GM12878 (cell line): ENCODE results near the gene MRPL44. TPM values are rescaled to one million over a fixed set of nuclear protein-coding genes. Genes with fewer than 3 reads are reported as not detected.

Experiments
- ATAC-seq: fragments of 200-7000 bp; cut with Tn5 transposase; 3 replicates; pipeline ENCODE4 v1.9.1; 2020; ENCODE audit warnings: mild to moderate bottlenecking, moderate library complexity
- BruUV-seq: library from RNA; stranded (reverse); fragments of 400-500 nt; replicated peaks from 2 replicates; lab custom pipeline; 2021; lab: Mats Ljungman, UMichigan
- CTCF ChIA-PET: fragments of 300-600 bp; sonication (Branson Sonifier 250); formaldehyde crosslinking; extraction: SDS; loops from one replicate; lab custom pipeline; 2021; ENCODE audit warnings: inconsistent platforms; lab: Yijun Ruan, JAX
- POLR2A ChIA-PET: fragments of 350-600 bp; formaldehyde crosslinking; extraction: SDS; loops from one replicate; lab custom pipeline; 2021; ENCODE audit warnings: inconsistent platforms; lab: Charles Lee
- RAD21 ChIA-PET: fragments of 300-600 bp; sonication (Branson Sonifier 250); formaldehyde crosslinking; loops from one replicate; lab custom pipeline; 2023; ENCODE audit warnings: antibody characterized with exemption; ENCODE audit not compliant: unreplicated experiment; lab: Charles Lee
- SMC1A ChIA-PET: fragments of 300-600 bp; sonication (Branson Sonifier 250); formaldehyde crosslinking; loops from one replicate; lab custom pipeline; 2023; ENCODE audit not compliant: unreplicated experiment, uncharacterized antibody; lab: Charles Lee
- DNase-seq: peaks from one replicate; pipeline ENCODE4 v3.0.0-alpha.2; 2011; ENCODE audit warnings: low read depth, low spot score
- FAIRE-seq: peaks from 3 replicates; lab custom pipeline; 2011; peaks lifted over from hg19 to GRCh38; lab: Jason Lieb, UNC
- H2AFZ ChIP-seq: 2 replicates; pipeline ENCODE4 v1.6.0; 2011; ENCODE audit warnings: low read depth, low read length, control low read depth; ENCODE audit not compliant: control insufficient read depth
- H3K27ac ChIP-seq: 2 replicates; pipeline ENCODE4 v1.5.1; 2011; ENCODE audit warnings: control low read depth; ENCODE audit not compliant: control insufficient read depth, insufficient read depth
- H3K27me3 ChIP-seq, 2 experiments: replicated peaks in 1 of 2; 2 replicates each; pipeline versions ENCODE4 v1.6.0 to v1.6.1; 2011; ENCODE audit warnings: low read length in 1 of 2; ENCODE audit not compliant: control insufficient read depth in 2 of 2, insufficient read depth in 2 of 2
- H3K36me3 ChIP-seq, 2 experiments: 2 replicates each; pipeline ENCODE4 v1.5.1; 2011; ENCODE audit warnings: low read length in 1 of 2; ENCODE audit not compliant: control insufficient read depth in 2 of 2, insufficient read depth in 2 of 2
- H3K4me1 ChIP-seq: 2 replicates; pipeline ENCODE4 v1.6.1; 2011; ENCODE audit warnings: mild to moderate bottlenecking, low read length, moderate library complexity, mixed read lengths; ENCODE audit not compliant: control insufficient read depth, insufficient read depth
- H3K4me2 ChIP-seq: 2 replicates; pipeline ENCODE4 v1.6.0; 2011; ENCODE audit warnings: control low read depth; ENCODE audit not compliant: control insufficient read depth, insufficient read depth
- H3K4me3 ChIP-seq: fragments of 200-600 bp; sonication (generic); 2 replicates; pipeline ENCODE4 v1.5.1; 2016
- H3K79me2 ChIP-seq: 2 replicates; pipeline ENCODE4 v1.6.0; 2011; ENCODE audit warnings: low read length; ENCODE audit not compliant: control insufficient read depth, insufficient read depth
- H3K9ac ChIP-seq: 2 replicates; pipeline ENCODE4 v1.8.0; 2011; ENCODE audit warnings: low read length, control low read depth, mixed read lengths; ENCODE audit not compliant: control insufficient read depth, insufficient read depth
- H3K9me3 ChIP-seq: replicated peaks from 3 replicates; pipeline ENCODE4 v1.5.1; 2011; ENCODE audit warnings: mild to moderate bottlenecking, low read length; ENCODE audit not compliant: control insufficient read depth, insufficient read depth
- H4K20me1 ChIP-seq: 2 replicates; pipeline ENCODE4 v1.6.0; 2011; ENCODE audit not compliant: control insufficient read depth, insufficient read depth
- BACH1 ChIP-seq: fragments of 450-650 bp; IDR thresholded peaks from 2 replicates; pipeline ENCODE4 v1.6.1; 2017; ENCODE audit warnings: mild to moderate bottlenecking, borderline replicate concordance
- BCL3 ChIP-seq: IDR thresholded peaks from 2 replicates; pipeline ENCODE4 v1.6.1; 2011; ENCODE audit warnings: borderline replicate concordance, low read depth, mild to moderate bottlenecking, moderate library complexity, low read length; ENCODE audit not compliant: insufficient read depth, poor library complexity, severe bottlenecking
- BHLHE40 ChIP-seq, 2 experiments: fragments of 450-650 bp in 1 of 2; IDR thresholded peaks; 2 replicates each; pipeline ENCODE4 v1.6.1; 2011 to 2017; ENCODE audit warnings: low read depth in 2 of 2, borderline replicate concordance in 1 of 2, improper control_type of control experiment in 1 of 2, low read length in 1 of 2, mild to moderate bottlenecking in 1 of 2
- CREM ChIP-seq: IDR thresholded peaks from 2 replicates; pipeline ENCODE4 v1.6.1; 2014; ENCODE audit warnings: antibody characterized with exemption, low read depth
- E2F8 ChIP-seq: fragments of 450-650 bp; IDR thresholded peaks from 2 replicates; pipeline ENCODE4 v1.6.1; 2018; ENCODE audit warnings: mild to moderate bottlenecking, low read depth, moderate library complexity; ENCODE audit not compliant: partially characterized antibody
- EED ChIP-seq: sonication (generic); IDR thresholded peaks from 2 replicates; pipeline ENCODE4 v1.6.1; 2016; ENCODE audit warnings: antibody characterized with exemption, low read depth
- EGR1 ChIP-seq, 2 experiments: IDR thresholded peaks; 1 replicate in 1 of 2; 2 replicates in 1 of 2; pipeline ENCODE4 v1.6.1; 2011 to 2012; ENCODE audit warnings: low read depth in 2 of 2, low read length in 2 of 2, borderline replicate concordance in 1 of 2, mild to moderate bottlenecking in 1 of 2, moderate library complexity in 1 of 2
- HCFC1 ChIP-seq: fragments of 150-350 bp; IDR thresholded peaks from 2 replicates; pipeline ENCODE4 v1.6.1; 2014; ENCODE audit warnings: low read length
- JUNB ChIP-seq: IDR thresholded peaks from 2 replicates; pipeline ENCODE4 v1.6.1; 2016; ENCODE audit warnings: antibody characterized with exemption, mild to moderate bottlenecking
- MYB ChIP-seq: fragments of 150-350 bp; IDR thresholded peaks from 2 replicates; pipeline ENCODE4 v1.6.1; 2014; ENCODE audit warnings: mild to moderate bottlenecking, low read depth, low read length, borderline replicate concordance
- NRF1 ChIP-seq: conservative IDR thresholded peaks from 2 replicates; pipeline ENCODE4 v1.6.1; 2011; ENCODE audit warnings: mild to moderate bottlenecking, low read depth, low read length, improper control_type of control experiment
- SPI1 ChIP-seq: IDR thresholded peaks from 2 replicates; pipeline ENCODE4 v1.6.1; 2011; ENCODE audit warnings: low read depth, mild to moderate bottlenecking, low read length, moderate library complexity, borderline replicate concordance; ENCODE audit not compliant: insufficient read depth
- ZBED1 ChIP-seq: IDR thresholded peaks from 2 replicates; pipeline ENCODE4 v1.6.1; 2016; ENCODE audit warnings: borderline replicate concordance
- ZNF274 ChIP-seq: IDR thresholded peaks from one replicate; pipeline ENCODE4 v1.8.0; 2011; ENCODE audit not compliant: insufficient read length, insufficient read depth
- WGBS: methylation state at CpG from one replicate; pipeline ENCODE4 v1.1.6; 2016; ENCODE audit warnings: low lambda C conversion rate; ENCODE audit not compliant: insufficient replicate concordance, insufficient coverage; ENCODE audit errors: missing lambda C conversion rate; 5-methylcytosine and 5-hydroxymethylcytosine counted together
- in situ Hi-C: fragments of 300-500 bp; cut with MboI; formaldehyde crosslinking; loops from 9 replicates; pipeline ENCODE4 v1.14.3; 2018; ENCODE audit warnings: mixed read lengths
- intact Hi-C: fragments of 100-400 bp; cut with micrococcal nuclease; formaldehyde crosslinking; loops from one replicate; pipeline ENCODE4 v1.14.2; 2022; ENCODE audit not compliant: unreplicated experiment
- polyA plus RNA-seq, 11 experiments: library from polyadenylated mRNA; depleted of rRNA in 4 of 11; unstranded in 6 of 11; stranded (reverse) in 5 of 11; fragments of >200 nt; fragmentation: Nextera tagmentation in 4 of 11; fragmentation: Illumina TruSeq in 1 of 11; extraction: Ambion mirVana in 4 of 11; extraction: Trizol in 1 of 11; gene quantifications; 1 replicate in 1 of 11; 2 replicates in 10 of 11; pipeline versions ENCODE4 v1.2.1 to v1.2.3, GENCODE V29; 2011 to 2016; ENCODE audit warnings: inconsistent platforms in 2 of 11, missing spikeins in 2 of 11, low read depth in 1 of 11
- total RNA-seq, 4 experiments: library from RNA; depleted of rRNA in 3 of 4; stranded (reverse); fragments of >200 nt in 3 of 4; fragmentation: Illumina TruSeq in 1 of 4; extraction: Trizol in 1 of 4; gene quantifications; 2 replicates each; pipeline versions ENCODE4 v1.2.1 to v1.2.3, GENCODE V29; 2013 to 2021
- TF ChIP-seq, protein P1 (sequence below), 3 experiments: IDR thresholded peaks in 2 of 3; conservative IDR thresholded peaks in 1 of 3; 2 replicates each; pipeline ENCODE4 v1.5.1; 2011; ENCODE audit warnings: low read depth in 3 of 3, low read length in 3 of 3, mild to moderate bottlenecking in 3 of 3, control low read depth in 2 of 3, moderate library complexity in 2 of 3, inconsistent platforms in 1 of 3, mixed read lengths in 1 of 3; ENCODE audit not compliant: control insufficient read depth in 2 of 3, insufficient read depth in 1 of 3; ENCODE audit errors: extremely low read depth in 1 of 3
- TF ChIP-seq, protein P2 (sequence below): IDR thresholded peaks from 2 replicates; pipeline ENCODE4 v1.6.1; 2012; ENCODE audit warnings: low read depth, low read length, improper control_type of control experiment

Gene MRPL44
- total and polyA plus RNA-seq, 10 of the 15 experiments (the other 5 are each of a cell fraction or from before 2014, with no cell fraction given): 18.3 to 44.3 (median 37.5) TPM

GRCh38 chr2:223991611-223992010 lies 34.3 kb downstream of the MRPL44 start:
- ChIA-PET SMC1A (interaction anchor here (0.8 to 7.2 kb wide), 3 partner anchors 10 to 296 kb away, joined by 3 to 108 read pairs (median 25); no protein-coding TSS in a partner anchor), CTCF (interaction anchor here (0.8 to 11.1 kb wide), 5 partner anchors 9 to 296 kb away, joined by 3 to 188 read pairs (median 55); no protein-coding TSS in a partner anchor), POLR2A (no interaction called here), RAD21 (interaction anchor here (1.1 to 5.0 kb wide), 3 partner anchors 21 to 292 kb away, joined by 5 to 93 read pairs (median 12); no protein-coding TSS in a partner anchor)
- Histone ChIP-seq H3K9ac (no peak overlapping the region), H3K4me1 (no peaks in the 10 kb centered on the region), H3K4me2 (no peak overlapping the region), H3K4me3 (no peak overlapping the region), H2AFZ (no peak overlapping the region), H3K27me3 (peaks cover 0 to 2% of the 10 kb centered on the region in 2 experiments; a peak in 2 of 4 replicates), H4K20me1 (no peaks in the 10 kb centered on the region), H3K9me3 (no peaks in the 10 kb centered on the region), H3K36me3 (no peaks in the 10 kb centered on the region), H3K79me2 (no peaks in the 10 kb centered on the region), H3K27ac (no peak overlapping the region)
- intact Hi-C loops (no loop called here), in situ Hi-C loops (loop anchor here (5.0 to 25.0 kb wide), 2 partner anchors 296 to 646 kb away; no protein-coding TSS in a partner anchor)
- 72% methylated on average over 12 of the region's 12 CpGs for WGBS
- BruUV-seq: no TSS peak
- no peak for DNase-seq
- ATAC-seq: no peak
- no peak for FAIRE-seq
- no peak for TF ChIP-seq SPI1
- no peak for TF ChIP-seq ZBED1
- TF ChIP-seq ZNF274: no peak
- TF ChIP-seq BACH1: no peak
- no peak for TF ChIP-seq BHLHE40 (IDR thresholded peaks at IDR 0.05; ENCODE audit: borderline replicate concordance in 1 of 2, low read depth in 2 of 2, low read length in 1 of 2)
- no peak for TF ChIP-seq E2F8
- TF ChIP-seq, protein P1, sequence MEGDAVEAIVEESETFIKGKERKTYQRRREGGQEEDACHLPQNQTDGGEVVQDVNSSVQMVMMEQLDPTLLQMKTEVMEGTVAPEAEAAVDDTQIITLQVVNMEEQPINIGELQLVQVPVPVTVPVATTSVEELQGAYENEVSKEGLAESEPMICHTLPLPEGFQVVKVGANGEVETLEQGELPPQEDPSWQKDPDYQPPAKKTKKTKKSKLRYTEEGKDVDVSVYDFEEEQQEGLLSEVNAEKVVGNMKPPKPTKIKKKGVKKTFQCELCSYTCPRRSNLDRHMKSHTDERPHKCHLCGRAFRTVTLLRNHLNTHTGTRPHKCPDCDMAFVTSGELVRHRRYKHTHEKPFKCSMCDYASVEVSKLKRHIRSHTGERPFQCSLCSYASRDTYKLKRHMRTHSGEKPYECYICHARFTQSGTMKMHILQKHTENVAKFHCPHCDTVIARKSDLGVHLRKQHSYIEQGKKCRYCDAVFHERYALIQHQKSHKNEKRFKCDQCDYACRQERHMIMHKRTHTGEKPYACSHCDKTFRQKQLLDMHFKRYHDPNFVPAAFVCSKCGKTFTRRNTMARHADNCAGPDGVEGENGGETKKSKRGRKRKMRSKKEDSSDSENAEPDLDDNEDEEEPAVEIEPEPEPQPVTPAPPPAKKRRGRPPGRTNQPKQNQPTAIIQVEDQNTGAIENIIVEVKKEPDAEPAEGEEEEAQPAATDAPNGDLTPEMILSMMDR (IDR thresholded peaks at IDR 0.05 in 2 of 3, conservative IDR thresholded peaks at IDR 0.05 in 1 of 3; ENCODE audit: control insufficient read depth in 2 of 3, extremely low read depth in 1 of 3, insufficient read depth in 1 of 3, low read depth in 3 of 3, low read length in 3 of 3): no peak
- TF ChIP-seq CREM: no peak
- TF ChIP-seq BCL3: no peak
- TF ChIP-seq NRF1: no peak
- TF ChIP-seq EGR1 (IDR thresholded peaks at IDR 0.05; ENCODE audit: borderline replicate concordance in 1 of 2, low read depth in 2 of 2, low read length in 2 of 2): no peak
- TF ChIP-seq EED: no peak
- TF ChIP-seq MYB: no peak
- no peak for TF ChIP-seq JUNB
- TF ChIP-seq, protein P2, sequence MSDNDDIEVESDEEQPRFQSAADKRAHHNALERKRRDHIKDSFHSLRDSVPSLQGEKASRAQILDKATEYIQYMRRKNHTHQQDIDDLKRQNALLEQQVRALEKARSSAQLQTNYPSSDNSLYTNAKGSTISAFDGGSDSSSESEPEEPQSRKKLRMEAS: no peak
- TF ChIP-seq HCFC1: no peak
